Upper lobe of right lung (tissue), 1 donor: Measurements from ENCODE around the gene C16orf86. TPM values are rescaled to one million over a fixed set of nuclear protein-coding genes. Genes with fewer than 3 reads are reported as not detected.

Source experiments
- ATAC-seq: fragments of 200-7000 bp; cut with Tn5 transposase; one replicate; pipeline ENCODE4 v1.9.1; 2020; ENCODE audit warnings: mild to moderate bottlenecking, moderate library complexity
- DNase-seq: peaks from one replicate; pipeline ENCODE4 v3.0.0-alpha.2; 2020
- H3K27ac ChIP-seq: fragments of 200-600 bp; one replicate; pipeline ENCODE4 v1.8.0; 2022
- H3K27me3 ChIP-seq: fragments of 200-600 bp; one replicate; pipeline ENCODE4 v1.8.0; 2022; ENCODE audit warnings: mild to moderate bottlenecking
- H3K36me3 ChIP-seq: fragments of 200-600 bp; one replicate; pipeline ENCODE4 v1.8.0; 2022
- H3K4me1 ChIP-seq: fragments of 200-600 bp; one replicate; pipeline ENCODE4 v1.8.0; 2022
- H3K4me3 ChIP-seq: fragments of 200-600 bp; one replicate; pipeline ENCODE4 v1.8.0; 2022; ENCODE audit warnings: mild to moderate bottlenecking
- H3K9me3 ChIP-seq: fragments of 200-600 bp; one replicate; pipeline ENCODE4 v1.8.0; 2022
- intact Hi-C: fragments of 100-400 bp; cut with DNase I; formaldehyde crosslinking; loops from one replicate; pipeline ENCODE4 v1.11.0; 2022
- total RNA-seq: library from RNA; stranded (reverse); fragmentation: NEBNext Ultra II Directional; extraction: Animal tissue kit (Norgen Biotek cat#: 25700); gene quantifications from one replicate; pipeline ENCODE4 v1.2.1, GENCODE V29; 2021
- TF ChIP-seq, protein P1 (sequence below): fragments of 200-600 bp; IDR thresholded peaks from one replicate; pipeline ENCODE4 v1.8.0; 2022; ENCODE audit warnings: antibody characterized with exemption
- donor health status: DM: no; HTN: yes; CAD: no; lungs with severe emphysema.

The C16orf86 gene
- total RNA-seq, 1 donor from 2014 or later, result 3.8 TPM

GRCh38 chr16:67648088-67648763 lies 18.4 kb upstream of the C16orf86 start:
- Histone ChIP-seq H3K4me1 (peaks cover 5% of the 10 kb centered on the region), H3K27ac (no peak overlapping the region), H3K4me3 (no peak overlapping the region), H3K27me3 (peaks cover 35% of the 10 kb centered on the region), H3K9me3 (no peaks in the 10 kb centered on the region), H3K36me3 (no peaks in the 10 kb centered on the region)
- TF ChIP-seq, protein P1, sequence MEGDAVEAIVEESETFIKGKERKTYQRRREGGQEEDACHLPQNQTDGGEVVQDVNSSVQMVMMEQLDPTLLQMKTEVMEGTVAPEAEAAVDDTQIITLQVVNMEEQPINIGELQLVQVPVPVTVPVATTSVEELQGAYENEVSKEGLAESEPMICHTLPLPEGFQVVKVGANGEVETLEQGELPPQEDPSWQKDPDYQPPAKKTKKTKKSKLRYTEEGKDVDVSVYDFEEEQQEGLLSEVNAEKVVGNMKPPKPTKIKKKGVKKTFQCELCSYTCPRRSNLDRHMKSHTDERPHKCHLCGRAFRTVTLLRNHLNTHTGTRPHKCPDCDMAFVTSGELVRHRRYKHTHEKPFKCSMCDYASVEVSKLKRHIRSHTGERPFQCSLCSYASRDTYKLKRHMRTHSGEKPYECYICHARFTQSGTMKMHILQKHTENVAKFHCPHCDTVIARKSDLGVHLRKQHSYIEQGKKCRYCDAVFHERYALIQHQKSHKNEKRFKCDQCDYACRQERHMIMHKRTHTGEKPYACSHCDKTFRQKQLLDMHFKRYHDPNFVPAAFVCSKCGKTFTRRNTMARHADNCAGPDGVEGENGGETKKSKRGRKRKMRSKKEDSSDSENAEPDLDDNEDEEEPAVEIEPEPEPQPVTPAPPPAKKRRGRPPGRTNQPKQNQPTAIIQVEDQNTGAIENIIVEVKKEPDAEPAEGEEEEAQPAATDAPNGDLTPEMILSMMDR, result no peak
- ATAC-seq, result no peak
- intact Hi-C loops, result no loop called here
- no peak for DNase-seq

DNA sequence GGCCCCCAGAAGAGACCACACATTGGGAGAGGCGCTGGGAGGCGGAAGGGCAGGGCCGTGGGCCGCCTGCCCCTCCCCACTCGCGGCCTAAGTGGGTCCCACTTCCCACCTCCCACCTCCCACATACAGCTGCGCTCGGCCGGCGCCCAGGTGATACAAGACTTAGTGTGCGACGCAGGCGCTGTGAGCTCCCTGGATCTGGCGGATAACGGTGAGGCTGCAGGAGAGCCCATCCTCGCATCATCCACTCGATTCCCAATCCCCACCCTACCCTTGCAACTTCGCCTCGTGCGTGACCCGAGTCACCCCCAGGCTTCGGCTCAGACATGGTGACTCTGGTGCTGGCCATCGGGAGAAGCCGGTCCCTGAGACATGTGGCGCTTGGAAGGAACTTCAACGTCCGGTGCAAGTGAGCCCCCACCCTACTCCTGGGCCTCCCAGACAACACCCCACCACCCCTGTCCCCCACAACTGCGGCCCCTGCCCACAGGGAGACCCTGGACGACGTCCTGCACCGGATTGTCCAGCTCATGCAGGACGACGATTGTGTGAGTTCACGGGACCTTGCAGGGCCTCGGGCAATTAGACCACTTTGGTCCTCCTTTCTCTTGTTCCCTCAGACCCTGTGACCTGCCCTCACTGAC lies 17.7 kb upstream of the C16orf86 start:
- Histone ChIP-seq H3K36me3 (no peaks in the 10 kb centered on the region), H3K27ac (no peak overlapping the region), H3K27me3 (peaks cover 41% of the 10 kb centered on the region), H3K9me3 (no peaks in the 10 kb centered on the region), H3K4me3 (no peak overlapping the region), H3K4me1 (peaks cover 10% of the 10 kb centered on the region)
- intact Hi-C loops, result no loop called here
- DNase-seq (no peak), ATAC-seq (no peak)
- TF ChIP-seq, protein P1, result no peak

- intact Hi-C loops, result no loop called here
- ATAC-seq, result no peak
- Histone ChIP-seq H3K4me1 (peaks cover 9% of the 10 kb centered on the region), H3K9me3 (no peaks in the 10 kb centered on the region), H3K27ac (no peak overlapping the region), H3K27me3 (peaks cover 48% of the 10 kb centered on the region), H3K36me3 (no peaks in the 10 kb centered on the region), H3K4me3 (no peak overlapping the region)
- DNase-seq, result no peak
- TF ChIP-seq, protein P1, result no peak
Measured at GRCh38 chr16:67649494-67649931, 17.1 kb upstream of the C16orf86 start.

DNA sequence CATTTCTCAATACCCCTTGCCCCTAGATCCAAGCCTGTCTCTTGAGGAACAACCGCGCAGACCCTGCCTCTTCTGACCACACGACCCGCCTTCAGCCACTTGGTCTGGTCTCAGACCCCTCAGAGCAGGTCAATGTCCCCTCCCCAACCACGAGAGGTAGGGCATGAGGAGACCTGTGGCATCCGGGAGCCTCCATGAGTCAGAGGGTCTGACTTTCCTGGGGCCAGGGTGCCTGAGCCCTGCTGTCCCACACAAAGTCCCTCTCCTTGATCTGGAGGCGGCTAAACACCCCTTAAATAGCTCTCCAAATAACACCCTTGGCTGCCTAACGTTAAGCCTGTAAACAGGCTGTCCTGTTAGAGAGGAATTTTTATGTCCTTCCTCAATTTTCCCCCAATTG lies 16.6 kb upstream of the C16orf86 start:
- intact Hi-C loops, result loop anchor here (10.0 kb wide), 1 partner anchor 125 kb away; the partner anchor contains the start of gene RIPOR1
- DNase-seq (no peak), ATAC-seq (no peak)
- peaks cover 52% of the 10 kb centered on the region for H3K27me3 ChIP-seq
- H3K36me3 ChIP-seq, result no peaks in the 10 kb centered on the region
- H3K4me1 ChIP-seq, result peaks cover 6% of the 10 kb centered on the region
- H3K9me3 ChIP-seq, result no peaks in the 10 kb centered on the region
- H3K27ac ChIP-seq, result no peak overlapping the region
- TF ChIP-seq, protein P1, result no peak
- H3K4me3 ChIP-seq, result no peak overlapping the region

GRCh38 chr16:67651039-67651438 lies 15.6 kb upstream of the C16orf86 start:
- Histone ChIP-seq H3K9me3 (no peaks in the 10 kb centered on the region), H3K27me3 (peaks cover 43% of the 10 kb centered on the region), H3K36me3 (no peaks in the 10 kb centered on the region), H3K4me1 (peaks cover 6% of the 10 kb centered on the region), H3K27ac (no peak overlapping the region), H3K4me3 (no peak overlapping the region)
- DNase-seq (no peak), ATAC-seq (no peak)
- TF ChIP-seq, protein P1, result no peak
- intact Hi-C loops, result loop anchor here (10.0 kb wide), 1 partner anchor 126 kb away; the partner anchor contains the start of gene RIPOR1
